Measurements from ENCODE around the gene ACADL.

Gene ACADL

GRCh38 chr2:210174086-210174485 is 51.2 kb downstream of the ACADL start:
- Histone ChIP-seq H3K79me2 (ENCODE audit: low read length) (peaks cover 14% of the 10 kb centered on the region), H4K20me1 (ENCODE audit: insufficient read depth, low read length) (no peaks in the 10 kb centered on the region), H3K4me2 (ENCODE audit: low read length) (no peak overlapping the region), H3K9ac (ENCODE audit: low read length) (no peak overlapping the region), H3K4me3 (ENCODE audit: low read length) (no peak overlapping the region), H3K9me3 (ENCODE audit: insufficient read depth, low read length) (no peaks in the 10 kb centered on the region), H3K4me1 (ENCODE audit: low read length) (peaks cover 11% of the 10 kb centered on the region), H2AFZ (ENCODE audit: low read depth, low read length) (no peak overlapping the region), H3K27me3 (ENCODE audit: low read depth, low read length) (peaks cover 11% of the 10 kb centered on the region; the same call in 1 of the 2 replicates), H3K36me3 (replicated peaks; ENCODE audit: low read depth, low read length) (no peaks in the 10 kb centered on the region), H3K27ac (ENCODE audit: low read length) (no peak overlapping the region)
- no peak for TF ChIP-seq EZH2phosphoT487 (IDR thresholded peaks at IDR 0.05; ENCODE audit: low read depth)
- TF ChIP-seq, protein P1, sequence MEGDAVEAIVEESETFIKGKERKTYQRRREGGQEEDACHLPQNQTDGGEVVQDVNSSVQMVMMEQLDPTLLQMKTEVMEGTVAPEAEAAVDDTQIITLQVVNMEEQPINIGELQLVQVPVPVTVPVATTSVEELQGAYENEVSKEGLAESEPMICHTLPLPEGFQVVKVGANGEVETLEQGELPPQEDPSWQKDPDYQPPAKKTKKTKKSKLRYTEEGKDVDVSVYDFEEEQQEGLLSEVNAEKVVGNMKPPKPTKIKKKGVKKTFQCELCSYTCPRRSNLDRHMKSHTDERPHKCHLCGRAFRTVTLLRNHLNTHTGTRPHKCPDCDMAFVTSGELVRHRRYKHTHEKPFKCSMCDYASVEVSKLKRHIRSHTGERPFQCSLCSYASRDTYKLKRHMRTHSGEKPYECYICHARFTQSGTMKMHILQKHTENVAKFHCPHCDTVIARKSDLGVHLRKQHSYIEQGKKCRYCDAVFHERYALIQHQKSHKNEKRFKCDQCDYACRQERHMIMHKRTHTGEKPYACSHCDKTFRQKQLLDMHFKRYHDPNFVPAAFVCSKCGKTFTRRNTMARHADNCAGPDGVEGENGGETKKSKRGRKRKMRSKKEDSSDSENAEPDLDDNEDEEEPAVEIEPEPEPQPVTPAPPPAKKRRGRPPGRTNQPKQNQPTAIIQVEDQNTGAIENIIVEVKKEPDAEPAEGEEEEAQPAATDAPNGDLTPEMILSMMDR (IDR thresholded peaks at IDR 0.05; ENCODE audit: low read depth, low read length) = no peak

DNA sequence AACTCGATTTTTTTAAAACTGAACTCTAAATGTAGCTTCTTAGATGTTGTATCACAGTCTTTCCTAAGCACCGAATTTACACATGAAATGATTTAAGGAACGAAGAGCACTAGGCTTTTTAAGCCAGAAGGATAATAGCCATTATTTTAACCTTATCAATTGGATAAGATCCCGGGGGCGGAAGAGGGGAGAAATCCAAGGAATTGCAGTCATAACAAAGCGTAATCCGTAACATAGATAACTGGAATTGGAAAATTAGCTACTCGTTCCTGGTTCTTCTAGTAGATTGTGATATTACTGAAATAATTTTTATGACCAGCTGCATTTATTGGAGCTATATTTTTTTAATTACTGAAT is 53.0 kb downstream of the ACADL start:
- H3K79me2 ChIP-seq (ENCODE audit: low read length) = peaks cover 24% of the 10 kb centered on the region
- peak overlapping the region; percentile 77; the same call in 1 of the 2 replicates for H2AFZ ChIP-seq (ENCODE audit: low read depth, low read length)
- peak overlapping the region; percentile 87 for H3K4me3 ChIP-seq (ENCODE audit: low read length)
- H3K27me3 ChIP-seq (ENCODE audit: low read depth, low read length) = peaks cover 11% of the 10 kb centered on the region; the same call in 1 of the 2 replicates
- H3K9me3 ChIP-seq (ENCODE audit: insufficient read depth, low read length) = no peaks in the 10 kb centered on the region
- TF ChIP-seq, protein P1 (IDR thresholded peaks at IDR 0.05; ENCODE audit: low read depth, low read length) = no peak
- TF ChIP-seq EZH2phosphoT487 (IDR thresholded peaks at IDR 0.05; ENCODE audit: low read depth) = no peak
- no peaks in the 10 kb centered on the region for H4K20me1 ChIP-seq (ENCODE audit: insufficient read depth, low read length)
- peaks cover 14% of the 10 kb centered on the region for H3K4me1 ChIP-seq (ENCODE audit: low read length)
- H3K9ac ChIP-seq (ENCODE audit: low read length) = peak overlapping the region; percentile 52
- no peaks in the 10 kb centered on the region for H3K36me3 ChIP-seq (replicated peaks; ENCODE audit: low read depth, low read length)
- peak overlapping the region; percentile 81 for H3K4me2 ChIP-seq (ENCODE audit: low read length)
- H3K27ac ChIP-seq (ENCODE audit: low read length) = no peak overlapping the region

DNA sequence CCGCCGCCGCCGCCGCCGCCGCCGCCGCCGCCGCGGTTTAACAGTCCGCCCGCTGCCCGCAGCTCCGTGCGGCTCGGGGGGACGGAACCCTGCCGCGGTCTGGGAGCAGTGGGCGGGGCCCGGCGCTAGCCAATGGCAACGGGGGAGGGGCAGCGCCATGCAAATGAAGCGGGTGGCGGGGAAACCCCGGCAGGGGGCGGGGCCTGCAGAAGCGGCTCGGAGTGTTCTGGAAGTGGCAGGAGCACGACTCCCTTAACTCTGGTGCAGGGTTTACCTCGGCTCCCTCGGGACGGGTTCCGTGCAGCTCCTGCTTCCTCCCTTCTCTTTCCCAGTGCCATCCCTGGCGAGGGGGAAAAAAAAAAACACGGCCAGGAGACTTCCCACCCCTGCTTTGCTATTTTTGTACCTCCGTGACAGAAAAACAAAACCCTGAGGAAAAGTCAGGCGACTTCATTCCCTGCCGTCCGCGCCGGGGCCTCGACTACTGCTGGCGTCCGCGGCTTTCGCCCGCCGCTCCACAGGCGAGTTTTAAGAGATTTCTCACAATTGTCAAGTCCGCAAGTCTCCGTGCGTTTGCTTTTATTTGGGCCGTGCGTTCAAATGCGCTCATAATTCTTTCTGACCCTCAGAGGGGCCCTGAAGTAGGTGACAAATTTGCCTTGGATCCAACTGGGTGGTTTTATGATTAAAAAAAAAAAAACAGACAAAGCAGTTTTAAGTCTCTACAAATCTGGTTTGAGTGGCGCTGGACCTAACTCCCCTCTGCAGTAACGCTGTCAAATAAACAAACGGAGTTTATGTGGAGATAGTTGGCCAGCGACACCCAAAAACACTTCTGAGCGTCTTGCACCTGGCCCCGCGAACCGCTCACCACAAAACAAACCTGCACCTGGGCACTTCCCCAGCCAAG is 53.7 kb downstream of the ACADL start, which contains the start of gene KANSL1L:
Gene KANSL1L (minus strand): TSS at position 101 of the 910 bp plus-strand sequence. CDS start 16,827 bp downstream, outside the sequence.
- Histone ChIP-seq H3K4me2 (ENCODE audit: low read length) (peak within 1 kb of the TSS; percentile 86), H3K9ac (ENCODE audit: low read length) (peak within 1 kb of the TSS; percentile 89), H2AFZ (ENCODE audit: low read depth, low read length) (peak within 1 kb of the TSS; percentile 78), H3K36me3 (replicated peaks; ENCODE audit: low read depth, low read length) (no peaks in the 10 kb centered on the region), H3K4me3 (ENCODE audit: low read length) (peak within 1 kb of the TSS; percentile 91), H3K4me1 (ENCODE audit: low read length) (peaks cover 14% of the 10 kb centered on the region), H3K9me3 (ENCODE audit: insufficient read depth, low read length) (no peaks in the 10 kb centered on the region), H3K27ac (ENCODE audit: low read length) (peak within 1 kb of the TSS; percentile 77), H4K20me1 (ENCODE audit: insufficient read depth, low read length) (no peaks in the 10 kb centered on the region), H3K27me3 (ENCODE audit: low read depth, low read length) (peaks cover 11% of the 10 kb centered on the region; the same call in 1 of the 2 replicates), H3K79me2 (ENCODE audit: low read length) (peaks cover 24% of the 10 kb centered on the region)
- TF ChIP-seq EZH2phosphoT487 (IDR thresholded peaks at IDR 0.05; ENCODE audit: low read depth) = no peak
- TF ChIP-seq, protein P1 (IDR thresholded peaks at IDR 0.05; ENCODE audit: low read depth, low read length) = no peak

All from OCI-LY3 (cell line).